KMS-11 (cell line): ENCODE data around the gene PRG2.

ENCODE experiments used
- H2AFZ ChIP-seq: fragments of 200-600 bp; sonication (generic); 2 replicates; pipeline ENCODE4 v1.6.1; 2016; ENCODE audit warnings: antibody characterized with exemption, mixed run types, low read depth
- H3K27ac ChIP-seq: fragments of 200-600 bp; sonication (generic); 2 replicates; pipeline ENCODE4 v1.6.1; 2016; ENCODE audit warnings: mild to moderate bottlenecking, mixed run types
- H3K27me3 ChIP-seq: fragments of 200-600 bp; sonication (generic); 2 replicates; pipeline ENCODE4 v1.6.1; 2017; ENCODE audit warnings: mild to moderate bottlenecking, low read depth, mixed run types, moderate library complexity; ENCODE audit not compliant: insufficient read depth
- H3K36me3 ChIP-seq: fragments of 200-600 bp; sonication (generic); 2 replicates; pipeline ENCODE4 v1.6.1; 2017; ENCODE audit warnings: mild to moderate bottlenecking, mixed run types; ENCODE audit not compliant: insufficient read depth
- H3K4me1 ChIP-seq: fragments of 200-600 bp; sonication (generic); 2 replicates; pipeline ENCODE4 v1.6.1; 2016; ENCODE audit warnings: mild to moderate bottlenecking, low read depth, mixed run types; ENCODE audit not compliant: poor library complexity, severe bottlenecking
- H3K4me2 ChIP-seq: fragments of 200-600 bp; sonication (generic); 2 replicates; pipeline ENCODE4 v1.7.0; 2016; ENCODE audit warnings: mild to moderate bottlenecking, mixed run types
- H3K4me3 ChIP-seq: fragments of 200-600 bp; sonication (generic); IDR thresholded peaks from 2 replicates; pipeline ENCODE4 v1.6.1; 2017; ENCODE audit warnings: low read depth, low read length, mixed read lengths; ENCODE audit not compliant: insufficient read depth
- H3K79me2 ChIP-seq: fragments of 200-600 bp; sonication (generic); 2 replicates; pipeline ENCODE4 v1.6.1; 2016; ENCODE audit warnings: low read depth, mixed run types; ENCODE audit not compliant: insufficient read depth
- H3K9ac ChIP-seq: fragments of 200-600 bp; sonication (generic); 2 replicates; pipeline ENCODE4 v1.6.1; 2016; ENCODE audit warnings: mild to moderate bottlenecking, mixed run types
- H4K20me1 ChIP-seq: fragments of 200-600 bp; sonication (generic); 2 replicates; pipeline ENCODE4 v1.6.1; 2016; ENCODE audit warnings: mild to moderate bottlenecking, mixed run types; ENCODE audit not compliant: insufficient read depth
- TF ChIP-seq, protein P1 (sequence below): fragments of 200-600 bp; sonication (generic); conservative IDR thresholded peaks from 2 replicates; pipeline ENCODE4 v1.6.1; 2017; ENCODE audit warnings: low read depth, mild to moderate bottlenecking, antibody characterized with exemption, low read length, moderate library complexity, mixed read lengths

The PRG2 gene

GRCh38 chr11:57417056-57417455 lies 26.6 kb upstream of the PRG2 start:
- Histone ChIP-seq H3K4me2 (no peak overlapping the region), H3K79me2 (no peaks in the 10 kb centered on the region), H3K4me3 (no peak overlapping the region), H3K36me3 (no peaks in the 10 kb centered on the region), H3K27me3 (no peaks in the 10 kb centered on the region), H3K4me1 (no peaks in the 10 kb centered on the region), H3K9ac (no peak overlapping the region), H2AFZ (no peak overlapping the region), H3K27ac (no peak overlapping the region), H4K20me1 (no peaks in the 10 kb centered on the region)
- TF ChIP-seq, protein P1, sequence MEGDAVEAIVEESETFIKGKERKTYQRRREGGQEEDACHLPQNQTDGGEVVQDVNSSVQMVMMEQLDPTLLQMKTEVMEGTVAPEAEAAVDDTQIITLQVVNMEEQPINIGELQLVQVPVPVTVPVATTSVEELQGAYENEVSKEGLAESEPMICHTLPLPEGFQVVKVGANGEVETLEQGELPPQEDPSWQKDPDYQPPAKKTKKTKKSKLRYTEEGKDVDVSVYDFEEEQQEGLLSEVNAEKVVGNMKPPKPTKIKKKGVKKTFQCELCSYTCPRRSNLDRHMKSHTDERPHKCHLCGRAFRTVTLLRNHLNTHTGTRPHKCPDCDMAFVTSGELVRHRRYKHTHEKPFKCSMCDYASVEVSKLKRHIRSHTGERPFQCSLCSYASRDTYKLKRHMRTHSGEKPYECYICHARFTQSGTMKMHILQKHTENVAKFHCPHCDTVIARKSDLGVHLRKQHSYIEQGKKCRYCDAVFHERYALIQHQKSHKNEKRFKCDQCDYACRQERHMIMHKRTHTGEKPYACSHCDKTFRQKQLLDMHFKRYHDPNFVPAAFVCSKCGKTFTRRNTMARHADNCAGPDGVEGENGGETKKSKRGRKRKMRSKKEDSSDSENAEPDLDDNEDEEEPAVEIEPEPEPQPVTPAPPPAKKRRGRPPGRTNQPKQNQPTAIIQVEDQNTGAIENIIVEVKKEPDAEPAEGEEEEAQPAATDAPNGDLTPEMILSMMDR: no peak

DNA sequence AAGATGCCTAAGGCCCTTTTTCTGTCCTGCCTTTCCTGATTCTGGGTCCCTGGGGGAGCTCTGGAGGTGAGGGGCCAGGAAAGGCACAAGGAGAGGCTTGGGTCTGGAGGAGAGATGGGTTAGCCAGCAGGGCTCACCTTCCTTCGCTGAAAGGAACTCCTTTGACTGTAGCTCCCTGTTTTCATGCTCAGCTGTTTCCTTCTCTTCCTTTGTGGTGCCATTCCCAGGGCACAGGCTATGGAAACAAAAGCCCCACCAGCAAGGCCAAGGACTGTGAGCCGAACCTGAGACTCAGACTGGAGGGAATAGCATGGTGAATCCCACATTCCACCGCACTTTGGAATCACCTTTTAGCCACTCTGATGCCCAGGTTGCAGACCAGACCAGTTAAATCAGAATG lies 26.0 kb upstream of the PRG2 start:
- no peak overlapping the region for H2AFZ ChIP-seq
- H4K20me1 ChIP-seq: no peaks in the 10 kb centered on the region
- no peak overlapping the region for H3K4me3 ChIP-seq
- no peak overlapping the region for H3K4me2 ChIP-seq
- H3K27me3 ChIP-seq: no peaks in the 10 kb centered on the region
- no peaks in the 10 kb centered on the region for H3K36me3 ChIP-seq
- no peak overlapping the region for H3K9ac ChIP-seq
- no peaks in the 10 kb centered on the region for H3K79me2 ChIP-seq
- TF ChIP-seq, protein P1: no peak
- no peak overlapping the region for H3K27ac ChIP-seq
- no peaks in the 10 kb centered on the region for H3K4me1 ChIP-seq

DNA sequence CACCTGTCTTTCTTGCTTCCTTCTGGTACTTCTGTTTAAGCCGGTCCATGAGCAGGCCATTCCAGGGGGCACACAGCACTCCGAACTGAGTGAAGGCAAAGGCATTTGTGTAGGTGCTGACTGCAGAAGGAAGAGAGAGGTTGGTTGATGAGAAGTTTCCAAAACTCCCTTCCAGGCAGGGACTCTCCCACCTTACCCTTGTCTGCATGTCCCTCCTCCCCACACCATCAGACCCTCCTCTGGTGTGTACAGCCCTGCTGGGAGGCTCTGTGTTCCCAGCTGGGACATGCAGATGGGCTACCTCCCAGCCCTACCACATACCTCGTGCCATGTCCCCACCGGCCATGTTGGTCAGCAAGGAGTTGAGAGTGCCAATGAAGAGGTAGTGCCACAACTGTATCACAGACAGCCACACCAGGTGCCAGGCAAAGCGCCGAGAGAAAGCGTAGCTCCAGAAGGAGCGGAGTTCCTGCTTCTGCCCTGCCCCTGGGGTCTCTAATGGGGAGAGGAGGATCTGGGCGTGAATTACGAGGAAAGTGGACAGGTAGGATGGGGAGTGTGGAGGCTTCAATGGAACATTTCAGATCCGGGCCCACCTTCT lies 24.3 kb upstream of the PRG2 start:
- Histone ChIP-seq H3K4me1 (no peaks in the 10 kb centered on the region), H4K20me1 (no peaks in the 10 kb centered on the region), H2AFZ (no peak overlapping the region), H3K4me2 (no peak overlapping the region), H3K79me2 (no peaks in the 10 kb centered on the region), H3K27ac (no peak overlapping the region), H3K9ac (no peak overlapping the region), H3K36me3 (no peaks in the 10 kb centered on the region), H3K27me3 (no peaks in the 10 kb centered on the region), H3K4me3 (no peak overlapping the region)
- TF ChIP-seq, protein P1: no peak

DNA sequence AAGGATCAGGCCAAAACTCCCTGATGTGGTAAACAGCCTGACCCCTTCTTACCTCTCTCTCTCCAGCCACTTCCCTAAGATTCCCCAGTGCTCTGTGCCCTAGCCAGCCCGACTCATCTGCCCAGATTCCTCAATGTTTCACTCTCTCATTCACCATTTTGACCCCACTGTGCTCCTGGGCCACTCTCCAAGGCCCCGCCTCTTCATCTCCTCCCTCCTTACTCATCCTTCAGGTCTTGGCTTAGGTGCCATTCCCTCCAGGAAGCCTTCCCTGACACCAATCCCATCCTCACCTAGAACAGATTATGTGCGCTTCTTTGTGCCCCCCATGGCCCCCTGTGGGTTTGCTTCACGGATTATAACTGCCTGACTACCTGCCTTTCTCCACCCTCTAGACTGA lies 23.2 kb upstream of the PRG2 start:
- no peak overlapping the region for H3K27ac ChIP-seq
- H3K36me3 ChIP-seq: no peaks in the 10 kb centered on the region
- H3K4me2 ChIP-seq: no peak overlapping the region
- H3K79me2 ChIP-seq: no peaks in the 10 kb centered on the region
- H3K4me3 ChIP-seq: no peak overlapping the region
- no peak overlapping the region for H3K9ac ChIP-seq
- no peaks in the 10 kb centered on the region for H3K4me1 ChIP-seq
- no peaks in the 10 kb centered on the region for H3K27me3 ChIP-seq
- H4K20me1 ChIP-seq: no peaks in the 10 kb centered on the region
- TF ChIP-seq, protein P1: no peak
- no peak overlapping the region for H2AFZ ChIP-seq
